ENCODE data around the gene CAMK4. TPM values are rescaled to one million over a fixed set of nuclear protein-coding genes. Genes with fewer than 3 reads are reported as not detected.

The CAMK4 gene
- total and polyA plus RNA-seq, 7 donors = 0.02 to 1.00 (median 0.15) TPM; not detected in 1

DNA sequence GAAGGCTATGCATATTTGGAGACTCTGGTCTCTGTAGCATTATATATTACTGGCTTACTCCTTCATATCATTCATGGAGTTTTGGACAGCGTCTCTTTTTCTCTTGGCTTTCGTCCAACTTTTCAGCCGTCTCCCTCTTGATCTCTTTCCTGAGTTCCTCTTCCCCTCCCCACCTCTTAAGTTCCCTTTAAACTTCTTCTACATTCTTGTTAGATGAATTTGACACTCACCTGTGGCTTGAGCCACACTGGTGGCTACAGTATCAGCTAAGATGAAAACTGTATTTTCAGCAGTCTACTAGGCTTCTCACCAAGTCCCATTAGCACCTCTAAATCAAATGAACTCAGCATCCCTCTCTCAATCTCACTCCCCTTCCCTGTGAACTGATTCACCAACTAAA lies 160.0 kb downstream of the CAMK4 start:
- no peaks in the 10 kb centered on the region for H3K27me3 ChIP-seq (ENCODE audit: insufficient read depth in 3 of 3, low read length in 2 of 3)
- ATAC-seq (no peak), DNase-seq (no peak)
- 7 to 12% (median 10%) methylated on average over 3 of the region's 3 CpGs for WGBS, 3 donors
- H3K4me1 ChIP-seq = no peaks in the 10 kb centered on the region
- intact Hi-C loops (cut with DNase I) = no loop called here
- no peak overlapping the region for H3K4me3 ChIP-seq
- no peaks in the 10 kb centered on the region for H3K9me3 ChIP-seq
- TF ChIP-seq, protein P1, sequence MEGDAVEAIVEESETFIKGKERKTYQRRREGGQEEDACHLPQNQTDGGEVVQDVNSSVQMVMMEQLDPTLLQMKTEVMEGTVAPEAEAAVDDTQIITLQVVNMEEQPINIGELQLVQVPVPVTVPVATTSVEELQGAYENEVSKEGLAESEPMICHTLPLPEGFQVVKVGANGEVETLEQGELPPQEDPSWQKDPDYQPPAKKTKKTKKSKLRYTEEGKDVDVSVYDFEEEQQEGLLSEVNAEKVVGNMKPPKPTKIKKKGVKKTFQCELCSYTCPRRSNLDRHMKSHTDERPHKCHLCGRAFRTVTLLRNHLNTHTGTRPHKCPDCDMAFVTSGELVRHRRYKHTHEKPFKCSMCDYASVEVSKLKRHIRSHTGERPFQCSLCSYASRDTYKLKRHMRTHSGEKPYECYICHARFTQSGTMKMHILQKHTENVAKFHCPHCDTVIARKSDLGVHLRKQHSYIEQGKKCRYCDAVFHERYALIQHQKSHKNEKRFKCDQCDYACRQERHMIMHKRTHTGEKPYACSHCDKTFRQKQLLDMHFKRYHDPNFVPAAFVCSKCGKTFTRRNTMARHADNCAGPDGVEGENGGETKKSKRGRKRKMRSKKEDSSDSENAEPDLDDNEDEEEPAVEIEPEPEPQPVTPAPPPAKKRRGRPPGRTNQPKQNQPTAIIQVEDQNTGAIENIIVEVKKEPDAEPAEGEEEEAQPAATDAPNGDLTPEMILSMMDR (IDR thresholded peaks at IDR 0.05) = no peak
- H3K27ac ChIP-seq = no peak overlapping the region
- H3K36me3 ChIP-seq (ENCODE audit: insufficient read depth in 1 of 2, low read depth in 1 of 2) = no peaks in the 10 kb centered on the region

DNA sequence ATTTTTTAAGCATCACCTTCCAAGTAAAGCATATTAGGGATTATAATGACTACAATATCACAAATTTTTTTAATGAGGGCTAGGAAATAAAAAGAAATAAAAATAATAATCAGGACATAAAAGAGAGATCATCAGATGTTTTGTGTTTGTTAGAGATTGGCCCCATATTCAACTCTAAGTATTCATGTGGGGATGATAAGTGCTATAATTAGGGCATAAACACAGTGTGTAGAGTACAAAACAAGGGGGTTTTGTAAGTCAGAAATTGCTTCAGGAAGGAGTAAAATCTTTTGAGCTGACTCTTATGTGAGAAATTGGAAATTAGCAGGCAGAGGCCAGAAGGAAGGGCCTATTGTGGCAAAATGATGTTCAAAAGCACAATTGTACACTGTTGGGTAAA lies 160.9 kb downstream of the CAMK4 start:
- Histone ChIP-seq H3K4me1 (no peaks in the 10 kb centered on the region), H3K27ac (no peak overlapping the region), H3K9me3 (no peaks in the 10 kb centered on the region), H3K4me3 (no peak overlapping the region), H3K27me3 (ENCODE audit: insufficient read depth in 3 of 3, low read length in 2 of 3) (no peaks in the 10 kb centered on the region), H3K36me3 (ENCODE audit: insufficient read depth in 1 of 2, low read depth in 1 of 2) (no peaks in the 10 kb centered on the region)
- ATAC-seq = no peak
- intact Hi-C loops (cut with DNase I) = no loop called here
- TF ChIP-seq, protein P1 (IDR thresholded peaks at IDR 0.05) = no peak
- no peak for DNase-seq

- Histone ChIP-seq H3K9me3 (no peaks in the 10 kb centered on the region), H3K4me1 (no peaks in the 10 kb centered on the region), H3K36me3 (ENCODE audit: insufficient read depth in 1 of 2, low read depth in 1 of 2) (no peaks in the 10 kb centered on the region), H3K27me3 (ENCODE audit: insufficient read depth in 3 of 3, low read length in 2 of 3) (no peaks in the 10 kb centered on the region), H3K4me3 (no peak overlapping the region), H3K27ac (no peak overlapping the region)
- WGBS, 3 donors = 57 to 67% (median 67%) methylated on average over 7 of the region's 7 CpGs
- TF ChIP-seq, protein P1 (IDR thresholded peaks at IDR 0.05) = no peak
- ATAC-seq (no peak), DNase-seq (no peak)
- intact Hi-C loops (cut with DNase I) = no loop called here
These were observed 162.0 kb downstream of the CAMK4 start for GRCh38 chr5:111385970-111386831.

DNA sequence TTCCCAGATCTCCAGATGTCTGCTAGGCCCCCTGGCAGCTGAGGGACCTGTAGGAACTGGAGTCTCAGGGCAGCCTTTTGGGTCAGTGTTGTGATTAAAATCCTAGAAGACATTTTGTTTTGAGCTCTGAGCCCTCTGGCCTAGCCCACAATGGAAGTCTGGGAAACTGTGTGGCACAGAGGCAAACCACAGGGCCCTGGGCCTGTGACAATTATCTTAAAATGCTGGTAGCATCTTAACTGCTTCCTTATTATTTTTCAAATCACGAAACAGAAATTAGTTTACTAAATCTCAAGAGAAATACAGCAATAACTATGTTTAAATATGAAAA lies 162.6 kb downstream of the CAMK4 start:
- no peaks in the 10 kb centered on the region for H3K4me1 ChIP-seq
- no peaks in the 10 kb centered on the region for H3K36me3 ChIP-seq (ENCODE audit: insufficient read depth in 1 of 2, low read depth in 1 of 2)
- ATAC-seq (no peak), DNase-seq (no peak)
- TF ChIP-seq, protein P1 (IDR thresholded peaks at IDR 0.05) = no peak
- H3K9me3 ChIP-seq = no peaks in the 10 kb centered on the region
- H3K27me3 ChIP-seq (ENCODE audit: insufficient read depth in 3 of 3, low read length in 2 of 3) = no peaks in the 10 kb centered on the region
- intact Hi-C loops (cut with DNase I) = no loop called here
- H3K27ac ChIP-seq = no peak overlapping the region
- H3K4me3 ChIP-seq = no peak overlapping the region
- WGBS, 3 donors = 69 to 89% (median 81%) methylated on average over 1 of the region's 1 CpG

DNA sequence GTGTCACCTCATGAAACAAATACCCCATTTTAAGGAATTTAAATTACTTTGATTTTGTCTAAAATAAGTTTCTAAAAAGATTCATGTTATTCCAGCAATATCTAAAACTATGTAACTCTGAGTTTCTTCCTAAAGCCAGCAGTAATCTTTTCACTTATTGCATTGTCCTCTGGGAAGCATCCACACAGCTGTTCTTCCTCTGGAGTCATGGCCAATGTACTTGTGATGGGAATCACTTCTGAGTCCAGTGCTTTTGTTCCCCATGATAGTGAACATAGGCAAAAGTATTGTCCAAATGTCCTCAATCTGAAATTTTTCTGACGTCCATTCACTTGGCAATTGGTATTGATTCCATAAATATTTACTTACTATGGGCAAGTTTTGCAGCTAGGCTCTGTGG lies 163.2 kb downstream of the CAMK4 start:
- no peaks in the 10 kb centered on the region for H3K27me3 ChIP-seq (ENCODE audit: insufficient read depth in 3 of 3, low read length in 2 of 3)
- no peaks in the 10 kb centered on the region for H3K36me3 ChIP-seq (ENCODE audit: insufficient read depth in 1 of 2, low read depth in 1 of 2)
- TF ChIP-seq, protein P1 (IDR thresholded peaks at IDR 0.05) = no peak
- no peak overlapping the region for H3K4me3 ChIP-seq
- H3K4me1 ChIP-seq = no peaks in the 10 kb centered on the region
- H3K9me3 ChIP-seq = no peaks in the 10 kb centered on the region
- intact Hi-C loops (cut with DNase I) = no loop called here
- 0% methylated on average over 1 of the region's 1 CpG for WGBS, 3 donors
- no peak overlapping the region for H3K27ac ChIP-seq
- DNase-seq (no peak), ATAC-seq (no peak)

Measured in psoas muscle (tissue), 8 donors.